Measurements from ENCODE around the gene WDR87.
A peak's percentile ranks its signal among the peaks of the same experiment; 100 is the strongest.
"Not testable (repeated sequence)": the region's sequence is repeated elsewhere in the genome, so short reads cannot be mapped to it uniquely, and the experiment has no call there.

WDR87 gene

GRCh38 chr19:37930416-37930815 is 24.0 kb upstream of the WDR87 start:
- DNase-seq = peak; percentile 35

DNA sequence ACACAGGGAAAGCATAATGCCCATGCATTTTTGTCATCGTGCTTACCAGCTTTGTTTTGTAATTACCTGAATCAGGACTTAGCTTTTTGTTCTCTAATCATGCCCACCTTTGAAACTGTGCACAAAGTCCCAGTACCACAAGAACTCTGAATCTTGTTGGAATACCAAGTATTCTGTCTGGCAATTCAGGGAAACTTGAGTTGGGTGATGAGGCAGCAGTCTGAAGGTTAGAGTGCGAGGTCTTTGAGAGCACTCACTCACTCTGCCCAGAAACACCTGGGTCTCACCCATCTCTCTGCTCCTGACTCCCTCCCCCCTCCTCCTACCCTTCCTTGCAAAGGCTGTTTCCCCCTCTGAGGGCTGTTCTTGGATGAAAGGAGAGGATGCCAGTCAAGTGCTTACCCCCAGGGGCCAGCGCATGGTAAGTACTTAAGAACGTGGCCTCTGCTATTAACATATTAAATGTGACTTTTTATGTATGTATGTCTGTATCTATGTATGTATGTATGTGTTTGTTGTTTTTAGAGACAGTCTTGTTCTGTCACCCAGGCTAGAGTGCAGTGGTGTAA is 23.0 kb upstream of the WDR87 start:
- no peak for DNase-seq

DNA sequence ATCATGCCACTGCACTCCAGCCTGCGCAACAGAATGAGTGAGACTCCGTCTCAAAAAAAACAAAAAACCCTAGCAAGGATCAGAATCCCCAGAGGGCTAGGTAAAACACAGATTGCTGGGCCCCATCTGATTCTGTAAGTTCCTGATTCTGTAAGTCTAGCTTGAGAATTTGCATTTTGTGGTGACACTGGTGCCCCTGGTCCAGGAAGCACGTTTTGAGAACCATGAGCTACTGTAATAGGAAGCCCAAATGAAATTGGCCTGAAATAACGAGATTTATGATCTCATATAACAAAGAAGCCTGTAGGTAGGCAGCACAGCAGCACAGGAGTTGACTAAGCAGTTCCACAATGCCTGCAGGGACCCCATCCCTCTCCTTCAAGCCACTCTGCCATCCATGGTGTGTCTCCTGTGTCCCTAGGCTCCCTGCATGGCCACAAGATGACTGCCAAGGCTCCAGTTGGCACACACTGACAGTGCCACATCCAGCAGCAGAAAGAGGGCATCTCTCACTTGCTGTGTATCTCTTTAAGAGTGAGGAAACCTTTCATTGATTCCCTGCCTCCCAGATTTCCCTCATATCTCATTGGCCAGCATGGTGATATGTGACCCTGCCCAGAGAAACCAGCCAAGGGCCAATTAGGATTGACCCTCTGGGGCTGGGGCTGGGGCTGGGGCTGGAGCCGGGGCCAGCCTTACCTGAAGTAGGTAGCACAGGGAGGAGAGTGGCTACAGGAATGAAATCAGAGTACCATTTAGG is 22.3 kb upstream of the WDR87 start:
- no peak for DNase-seq

DNA sequence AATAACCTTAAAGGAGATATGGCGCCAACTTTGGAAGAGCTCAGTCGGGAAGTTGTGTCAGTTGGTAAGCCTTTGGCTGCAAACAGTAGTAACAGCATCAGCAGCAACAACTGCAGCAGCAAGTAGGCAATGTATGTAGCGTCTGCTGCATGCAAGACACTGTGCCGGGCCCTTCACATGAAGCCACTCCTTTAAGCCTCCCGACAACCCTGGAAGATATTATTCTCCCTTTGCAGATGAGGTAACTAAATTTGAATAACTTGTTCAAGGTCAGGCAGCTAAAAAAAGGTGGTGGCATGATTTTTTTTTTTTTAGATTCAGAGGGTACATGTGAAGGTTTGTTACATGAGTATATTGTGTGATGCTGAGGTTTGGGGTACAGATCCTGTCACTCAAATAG is 20.3 kb upstream of the WDR87 start:
- DNase-seq = no peak

DNA sequence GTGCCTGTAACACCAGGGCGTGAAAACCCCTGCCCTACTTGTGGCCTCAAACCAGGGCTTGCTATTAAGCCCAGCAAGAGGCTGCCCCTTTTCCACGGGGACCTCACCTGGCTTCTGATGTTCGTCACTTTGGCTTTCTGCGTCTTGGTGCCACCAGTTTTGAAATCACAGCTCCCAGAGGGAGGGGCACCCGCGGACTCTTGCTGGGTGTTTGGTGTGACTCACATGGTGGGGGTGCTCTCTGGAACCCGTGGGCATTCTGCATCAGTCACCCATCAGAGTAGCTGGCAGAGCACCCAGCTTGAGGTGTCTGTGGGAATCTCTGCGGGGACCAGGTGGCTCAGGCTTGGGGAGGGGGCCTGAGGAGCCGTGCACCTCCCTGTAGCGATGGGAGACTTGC is 19.9 kb upstream of the WDR87 start:
- DNase-seq = no peak

DNA sequence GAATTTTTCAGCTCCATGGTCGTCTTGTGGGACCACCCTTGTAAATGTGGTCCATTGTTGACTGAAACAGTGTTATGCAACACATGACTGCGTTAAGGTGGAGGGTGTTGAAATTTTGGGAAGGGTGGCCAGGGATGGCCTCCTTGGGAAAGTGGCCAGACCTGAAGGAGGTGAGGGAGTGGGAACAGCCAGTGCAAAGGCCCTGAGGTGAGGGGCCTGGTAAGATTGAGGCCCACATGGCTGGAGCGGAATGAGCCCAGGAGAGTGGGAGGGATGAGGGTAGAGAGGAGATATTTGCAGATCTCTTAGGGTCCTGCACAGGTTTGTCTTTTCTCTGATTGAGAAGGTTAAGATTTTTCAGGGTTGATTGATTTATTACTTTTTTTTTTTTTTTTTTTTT is 18.8 kb upstream of the WDR87 start:
- DNase-seq = no peak

DNA sequence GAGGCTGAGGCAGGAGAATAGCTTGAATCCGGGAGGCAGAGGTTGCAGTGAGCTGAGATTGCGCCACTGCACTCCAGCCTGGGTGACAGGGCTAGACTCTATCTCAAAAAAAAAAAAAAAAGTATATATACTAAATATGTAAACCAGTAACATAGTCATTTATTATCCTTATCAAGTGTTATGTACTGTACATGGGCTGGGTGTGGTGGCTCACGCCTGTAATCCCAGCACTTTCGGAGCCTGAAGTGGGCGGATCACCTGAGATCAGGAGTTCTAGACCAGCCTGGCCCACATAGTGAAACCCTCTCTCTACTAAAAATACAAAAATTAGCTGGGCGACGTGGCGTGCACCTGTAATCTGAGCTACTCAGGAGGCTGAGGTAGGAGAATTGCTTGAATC is 18.2 kb upstream of the WDR87 start:
- not testable (repeated sequence) for DNase-seq

DNA sequence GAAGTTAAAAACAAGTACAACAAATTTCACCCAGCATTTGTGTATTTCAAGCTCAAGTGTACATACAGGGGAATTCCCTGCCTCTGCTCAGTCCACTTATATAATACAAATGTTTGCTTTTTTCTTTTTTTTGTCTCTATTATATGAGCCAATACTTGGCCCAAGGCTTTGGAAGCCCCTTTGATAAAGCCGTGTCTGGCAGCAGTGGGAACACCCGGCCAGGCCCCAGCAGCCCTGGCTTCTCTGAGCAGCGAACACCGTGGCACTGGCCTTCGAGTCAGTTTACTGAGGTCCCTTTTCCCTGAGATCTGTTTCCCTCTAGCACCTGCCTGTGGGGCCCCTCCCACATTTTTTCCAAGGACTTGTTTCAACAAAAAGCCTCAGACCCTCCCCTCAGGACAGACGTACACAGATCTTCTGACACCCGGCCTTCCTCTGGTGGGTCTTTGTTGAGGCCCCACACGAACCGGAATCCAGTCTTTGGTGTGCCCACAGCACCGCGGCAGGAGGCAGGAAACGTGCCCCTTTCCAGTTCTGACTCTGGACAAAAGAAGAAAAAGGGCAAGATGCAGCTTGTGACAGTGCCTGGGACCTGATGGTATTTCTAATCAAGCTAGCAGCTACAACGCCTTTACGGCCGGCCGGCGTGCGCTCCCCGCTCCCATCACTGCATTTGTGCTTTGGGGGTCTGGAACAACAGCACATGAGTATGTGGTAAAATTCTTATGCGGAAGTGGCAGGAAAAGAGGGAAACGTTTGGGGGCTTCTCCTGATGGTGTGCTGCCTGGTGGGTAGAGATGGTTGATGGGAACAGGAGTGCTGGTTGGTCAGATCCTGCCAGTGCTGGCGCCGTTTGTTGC is 14.4 kb upstream of the WDR87 start:
- DNase-seq = no peak

DNA sequence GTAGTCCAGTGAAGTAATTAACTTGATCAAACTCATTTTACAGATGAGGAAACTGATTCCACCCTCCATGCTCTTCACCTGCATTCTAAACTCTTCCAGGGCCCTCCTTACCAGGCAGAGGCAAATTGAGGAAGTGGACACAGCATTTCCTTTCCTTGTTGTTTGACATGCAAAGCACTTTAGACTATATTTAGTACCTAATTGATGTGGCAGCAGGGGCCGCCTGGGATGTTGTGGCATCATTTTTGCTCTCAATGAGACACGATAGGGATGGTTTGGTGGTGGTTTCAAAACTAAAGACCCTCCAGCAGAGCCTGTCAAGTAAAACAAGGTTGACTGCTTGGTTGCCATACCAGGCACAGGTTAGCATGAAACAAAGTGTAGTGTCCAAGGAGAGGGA is 8.5 kb upstream of the WDR87 start:
- no peak for DNase-seq

DNA sequence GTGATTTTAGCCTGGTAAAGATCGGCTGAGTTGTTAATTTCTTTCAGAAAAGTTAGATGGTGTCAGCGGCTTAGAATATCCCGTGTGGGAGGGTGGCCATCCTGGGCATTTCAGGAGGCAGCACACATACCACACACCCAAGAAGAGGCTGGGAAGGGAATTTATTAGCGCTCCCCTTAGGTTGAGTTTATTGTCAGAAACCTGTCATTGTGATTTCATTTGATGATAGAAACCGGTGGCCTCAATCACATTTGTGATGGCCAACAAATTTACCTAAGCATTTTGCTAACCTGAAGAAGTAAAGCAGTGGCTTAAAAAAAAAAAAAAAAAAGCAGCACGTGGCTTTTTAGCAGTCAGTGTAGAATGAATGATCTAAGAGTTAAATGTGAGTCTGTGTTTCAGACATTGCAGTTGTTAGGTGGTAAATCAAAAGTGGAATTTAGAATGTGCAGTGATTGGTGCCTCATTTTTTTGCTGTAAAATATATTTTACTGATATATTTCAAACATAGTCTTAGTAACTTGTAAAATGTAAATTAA is 3.3 kb upstream of the WDR87 start:
- DNase-seq = no peak

- DNase-seq = no peak
Observed at GRCh38 chr19:37907735-37908455, 1.5 kb upstream of the WDR87 start.

DNA sequence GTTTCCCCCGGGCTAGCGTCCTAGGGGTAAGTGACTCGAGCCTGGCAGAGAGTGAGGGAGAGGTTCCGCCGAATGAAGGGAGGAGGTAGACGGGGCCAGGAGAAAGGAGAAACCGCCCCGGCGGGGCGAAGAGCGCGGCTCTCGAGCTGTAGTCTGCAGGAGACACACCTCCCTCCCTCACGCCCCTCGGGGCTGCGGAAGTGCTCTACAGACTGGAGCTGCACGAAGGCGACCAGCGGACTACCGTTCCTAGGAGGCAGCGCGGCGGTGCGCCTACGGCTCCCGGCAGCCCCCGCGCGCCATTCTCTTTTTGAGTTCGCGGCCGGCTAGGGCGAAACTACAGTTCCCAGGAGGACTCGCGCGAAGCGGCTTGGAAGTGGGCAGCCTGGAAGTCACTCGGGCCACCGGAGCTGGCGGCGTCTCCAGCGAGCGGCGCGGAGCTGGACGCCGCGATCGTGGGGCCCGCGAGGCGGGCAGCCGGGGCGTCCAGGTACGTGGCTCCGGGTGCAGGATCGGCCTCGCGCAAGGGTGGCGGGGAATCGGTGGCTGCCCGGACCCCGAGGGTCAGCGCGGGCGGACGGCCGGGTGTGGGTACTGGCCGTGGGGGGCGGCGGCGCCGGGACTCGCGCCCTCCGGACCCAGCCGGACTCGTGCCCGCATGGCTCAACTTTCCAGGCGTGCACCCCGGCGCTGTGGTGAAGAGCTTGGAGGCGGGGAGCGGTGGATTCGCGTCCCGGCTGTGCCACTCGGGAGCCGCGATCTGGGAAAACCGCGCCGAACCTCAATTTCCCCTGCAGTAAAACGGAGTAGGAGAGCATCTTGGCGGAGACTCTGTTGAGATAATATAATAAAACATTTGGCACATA is 708 bp upstream of the WDR87 start, which contains the start of gene SIPA1L3:
SIPA1L3 (plus strand) TSS at position 340 of the 866 bp plus-strand sequence. CDS start 174,358 bp downstream, outside the sequence.
- DNase-seq = peak; percentile 97

- no peak for DNase-seq
Observed at GRCh38 chr19:37903096-37903495, 3.3 kb downstream of the WDR87 start.

DNA sequence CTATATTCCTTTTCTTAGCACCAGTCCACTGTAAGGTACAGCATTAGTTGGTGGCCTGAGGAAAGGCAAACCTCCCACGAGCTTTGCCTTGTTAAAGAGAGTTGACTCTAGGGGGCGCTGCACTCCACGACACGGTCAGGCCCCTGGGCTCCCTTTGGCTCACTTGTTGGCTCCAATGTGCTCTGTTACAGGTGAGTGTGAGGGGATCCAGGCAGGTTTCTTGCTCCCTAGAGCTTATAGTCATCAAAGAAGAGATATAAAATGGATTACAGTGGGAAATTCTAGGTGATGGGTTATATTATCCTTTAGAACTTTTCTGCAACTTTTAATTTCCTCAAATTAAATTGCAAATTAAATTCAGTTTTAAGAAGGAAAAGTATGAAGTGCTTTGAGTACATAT is 3.7 kb downstream of the WDR87 start:
- DNase-seq = peak; percentile 65

DNA sequence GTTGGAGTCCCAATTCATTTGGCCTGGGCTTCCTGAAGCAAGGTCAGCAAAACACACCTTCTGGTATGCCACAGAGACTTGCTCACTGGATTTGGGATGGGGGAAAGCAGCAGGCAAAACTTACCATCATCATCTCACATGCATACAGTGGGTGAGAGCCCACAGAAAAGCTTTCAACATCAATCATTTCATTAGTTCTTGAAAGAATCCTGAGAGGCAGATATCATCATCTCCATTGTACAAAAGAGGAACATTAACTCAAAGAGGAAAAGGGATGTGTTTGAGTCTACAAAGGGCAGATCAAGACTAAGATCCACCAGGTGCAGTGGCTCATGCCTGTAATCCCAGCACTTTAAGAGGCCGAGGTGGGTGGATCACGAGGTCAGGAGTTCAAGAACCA is 6.4 kb downstream of the WDR87 start:
- DNase-seq = no peak

- no peak for DNase-seq
Observed at GRCh38 chr19:37899453-37899852, 6.9 kb downstream of the WDR87 start.

GRCh38 chr19:37896180-37896579 is 10.2 kb downstream of the WDR87 start:
- no peak for DNase-seq

GRCh38 chr19:37893845-37894575 is 12.4 kb downstream of the WDR87 start:
- DNase-seq = no peak

- no peak for DNase-seq
Observed at GRCh38 chr19:37886571-37886970, 19.8 kb downstream of the WDR87 start.

GRCh38 chr19:37885392-37885791 is 21.0 kb downstream of the WDR87 start:
- DNase-seq = no peak

- DNase-seq = no peak
Observed at GRCh38 chr19:37877147-37877546, 29.2 kb downstream of the WDR87 start.

All from fibroblast of skin of back (primary cell).